Liver (tissue), 9 donors: ENCODE results near the gene THAP8. TPM values are rescaled to one million over a fixed set of nuclear protein-coding genes. Genes with fewer than 3 reads are reported as not detected.

ENCODE experiments used
- DNase-seq: peaks from one replicate; pipeline ENCODE4 v3.0.0-alpha.2; 2017; ENCODE audit warnings: low spot score
- H3K27ac ChIP-seq, 2 donors: one replicate each; pipeline ENCODE4 v1.7.0; 2013; ENCODE audit warnings: inconsistent platforms in 2 of 2, low read length in 2 of 2, control low read depth in 1 of 2, low read depth in 1 of 2, mild to moderate bottlenecking in 1 of 2
- H3K27me3 ChIP-seq, 4 donors: one replicate each; pipeline versions ENCODE4 v1.6.1 to v1.7.0; 2013; ENCODE audit warnings: low read length in 3 of 4, inconsistent platforms in 1 of 4, mild to moderate bottlenecking in 1 of 4, moderate library complexity in 1 of 4; ENCODE audit not compliant: control insufficient read depth in 4 of 4, insufficient read depth in 4 of 4
- H3K36me3 ChIP-seq, 4 donors: one replicate each; pipeline versions ENCODE4 v1.6.1 to v1.7.0; 2013; ENCODE audit warnings: low read length in 3 of 4, mild to moderate bottlenecking in 3 of 4, low read depth in 1 of 4, moderate library complexity in 1 of 4; ENCODE audit not compliant: control insufficient read depth in 4 of 4, insufficient read depth in 3 of 4
- H3K4me1 ChIP-seq, 4 donors: one replicate each; pipeline versions ENCODE4 v1.6.1 to v1.7.0; 2013; ENCODE audit warnings: low read length in 3 of 4, mild to moderate bottlenecking in 3 of 4, moderate library complexity in 1 of 4; ENCODE audit not compliant: control insufficient read depth in 4 of 4, insufficient read depth in 4 of 4
- H3K4me3 ChIP-seq, 3 donors: one replicate each; pipeline versions ENCODE4 v1.6.1 to v1.7.0; 2013; ENCODE audit warnings: low read length in 3 of 3, control low read depth in 1 of 3, low read depth in 1 of 3, mild to moderate bottlenecking in 1 of 3
- H3K9ac ChIP-seq, 2 donors: one replicate each; pipeline ENCODE4 v1.7.0; 2013; ENCODE audit warnings: low read length in 2 of 2, mild to moderate bottlenecking in 2 of 2, moderate library complexity in 2 of 2, control low read depth in 1 of 2, low read depth in 1 of 2
- H3K9me3 ChIP-seq, 4 donors: one replicate each; pipeline versions ENCODE4 v1.6.1 to v1.7.0; 2013; ENCODE audit warnings: low read length in 3 of 4; ENCODE audit not compliant: control insufficient read depth in 4 of 4
- EGR1 ChIP-seq, 2 donors: IDR thresholded peaks; 2 replicates each; pipeline ENCODE4 v1.6.1; 2016 to 2018; ENCODE audit warnings: antibody characterized with exemption in 2 of 2, low read depth in 2 of 2
- FOXA1 ChIP-seq: IDR thresholded peaks from 2 replicates; pipeline ENCODE4 v1.6.1; 2016; ENCODE audit warnings: antibody characterized with exemption
- FOXA2 ChIP-seq: IDR thresholded peaks from 2 replicates; pipeline ENCODE4 v1.6.1; 2016; ENCODE audit warnings: antibody characterized with exemption
- GABPA ChIP-seq, 2 donors: IDR thresholded peaks in 1 of 2; conservative IDR thresholded peaks in 1 of 2; 2 replicates each; pipeline ENCODE4 v1.6.1; 2016; ENCODE audit warnings: antibody characterized with exemption in 2 of 2, mild to moderate bottlenecking in 1 of 2, moderate library complexity in 1 of 2
- HNF4A ChIP-seq, 2 donors: conservative IDR thresholded peaks; 2 replicates each; pipeline ENCODE4 v1.6.1; 2016; ENCODE audit warnings: antibody characterized with exemption in 2 of 2, mild to moderate bottlenecking in 2 of 2
- HNF4G ChIP-seq: IDR thresholded peaks from 2 replicates; pipeline ENCODE4 v1.6.1; 2016; ENCODE audit warnings: antibody characterized with exemption
- JUND ChIP-seq, 2 donors: IDR thresholded peaks; 2 replicates each; pipeline ENCODE4 v1.6.1; 2016; ENCODE audit warnings: antibody characterized with exemption in 2 of 2
- NR2F2 ChIP-seq: IDR thresholded peaks from 2 replicates; pipeline ENCODE4 v1.6.1; 2016; ENCODE audit warnings: antibody characterized with exemption
- RAD21 ChIP-seq, 2 donors: IDR thresholded peaks; 2 replicates each; pipeline ENCODE4 v1.6.1; 2016; ENCODE audit warnings: antibody characterized with exemption in 2 of 2, mild to moderate bottlenecking in 2 of 2
- RXRA ChIP-seq, 2 donors: IDR thresholded peaks; 2 replicates each; pipeline ENCODE4 v1.6.1; 2017 to 2018; ENCODE audit warnings: antibody characterized with exemption in 2 of 2, mild to moderate bottlenecking in 1 of 2
- SP1 ChIP-seq: IDR thresholded peaks from 2 replicates; pipeline ENCODE4 v1.6.1; 2018; ENCODE audit warnings: antibody characterized with exemption, mild to moderate bottlenecking
- TAF1 ChIP-seq: conservative IDR thresholded peaks from 2 replicates; pipeline ENCODE4 v1.6.1; 2016; ENCODE audit warnings: antibody characterized with exemption, mild to moderate bottlenecking
- YY1 ChIP-seq: IDR thresholded peaks from 2 replicates; pipeline ENCODE4 v1.6.1; 2016; ENCODE audit warnings: antibody characterized with exemption, mild to moderate bottlenecking
- WGBS: extraction: QIAGEN DNeasy Blood & Tissue Kit; methylation state at CpG from one replicate; pipeline ENCODE4 v1.1.7; 2013; 5-methylcytosine and 5-hydroxymethylcytosine counted together
- polyA plus RNA-seq, 2 donors: library from polyadenylated mRNA; stranded (reverse) in 1 of 2; unstranded in 1 of 2; fragments of 200-250 nt in 1 of 2; fragments of >200 nt in 1 of 2; fragmentation: Nextera tagmentation in 1 of 2; extraction: Ambion mirVana in 1 of 2; gene quantifications; one replicate each; pipeline versions ENCODE4 v1.2.1 to v1.2.3, GENCODE V29; 2013 to 2015
- total RNA-seq, 2 donors: library from RNA; depleted of rRNA; stranded (reverse); fragments of >200 nt; gene quantifications; one replicate each; pipeline ENCODE4 v1.2.3, GENCODE V29; 2014
- TF ChIP-seq, protein P1 (sequence below): IDR thresholded peaks from 2 replicates; pipeline ENCODE4 v1.6.1; 2016; ENCODE audit warnings: antibody characterized with exemption
- TF ChIP-seq, protein P2 (sequence below): IDR thresholded peaks from 2 replicates; pipeline ENCODE4 v1.6.1; 2016; ENCODE audit warnings: antibody characterized with exemption, mild to moderate bottlenecking
- TF ChIP-seq, protein P3 (sequence below): IDR thresholded peaks from 2 replicates; pipeline ENCODE4 v1.6.1; 2016; ENCODE audit warnings: antibody characterized with exemption
- TF ChIP-seq, protein P4 (sequence below): fragments of 150-350 bp; IDR thresholded peaks from 2 replicates; pipeline ENCODE4 v1.5.1; 2017; ENCODE audit warnings: improper control_type of control experiment, low read depth, low read length; ENCODE audit not compliant: missing input control
- TF ChIP-seq, protein P5 (sequence below): IDR thresholded peaks from 2 replicates; pipeline ENCODE4 v1.6.1; 2016; ENCODE audit warnings: antibody characterized with exemption
- donor health status: healthy.
- donor health status: healthy.
- donor health status: healthy.
- donor health status: healthy.
- donor health status: healthy.

THAP8 gene
- total and polyA plus RNA-seq, 4 donors: 1.8 to 4.4 (median 3.3) TPM

DNA sequence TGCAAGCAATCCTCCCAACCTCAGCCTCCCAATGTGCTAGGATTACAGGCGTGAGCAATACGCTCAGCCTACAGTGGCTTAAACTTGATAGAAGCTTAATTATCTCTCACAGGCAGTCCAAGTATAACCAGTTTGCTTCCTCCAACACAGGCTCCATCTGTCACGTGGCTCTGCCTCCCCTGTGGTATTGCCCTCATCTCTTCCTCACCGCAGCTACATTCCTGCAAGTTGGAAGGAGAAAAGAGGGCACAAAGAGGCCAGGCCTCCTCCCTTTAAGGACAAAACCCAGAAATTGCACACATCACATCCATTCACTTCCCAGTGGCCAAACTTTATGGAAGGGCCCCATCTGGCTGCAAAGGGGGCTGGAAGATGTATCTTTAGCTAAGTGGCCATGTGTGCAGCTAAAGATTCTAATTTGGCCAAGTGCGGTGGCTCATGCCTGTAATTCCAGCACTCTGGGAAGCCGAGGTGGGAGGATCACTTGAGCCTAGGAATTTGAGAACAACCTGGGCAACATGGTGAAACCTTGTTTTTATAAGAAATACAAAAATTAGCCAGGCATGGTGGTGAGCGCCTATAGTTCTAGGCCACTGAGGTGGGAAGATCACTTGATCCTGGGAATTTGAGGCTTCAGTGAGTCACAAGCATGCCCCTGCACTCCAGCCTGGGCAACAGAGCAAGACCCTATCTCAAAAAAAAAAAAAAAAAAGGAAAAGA lies 62.2 kb downstream of the THAP8 start:
- Histone ChIP-seq H3K36me3 (no peaks in the 10 kb centered on the region), H3K27ac (no peak overlapping the region), H3K4me1 (peaks cover 10 to 18% (median 14%) of the 10 kb centered on the region in 4 donors), H3K9me3 (no peaks in the 10 kb centered on the region), H3K27me3 (no peaks in the 10 kb centered on the region), H3K4me3 (no peak overlapping the region), H3K9ac (no peak overlapping the region)
- 90% methylated on average over 7 of the region's 7 CpGs for WGBS
- TF ChIP-seq YY1 (no peak), FOXA1 (no peak), GABPA (IDR thresholded peaks at IDR 0.05 in 1 of 2, conservative IDR thresholded peaks at IDR 0.05 in 1 of 2) (no peak), RXRA (IDR thresholded peaks at IDR 0.05) (no peak), FOXA2 (no peak), HNF4G (no peak), JUND (IDR thresholded peaks at IDR 0.05) (no peak), HNF4A (conservative IDR thresholded peaks at IDR 0.05) (no peak), RAD21 (IDR thresholded peaks at IDR 0.05) (no peak), SP1 (no peak), NR2F2 (no peak), TAF1 (no peak), EGR1 (IDR thresholded peaks at IDR 0.05; ENCODE audit: low read depth in 2 of 2) (no peak)
- TF ChIP-seq, protein P1, sequence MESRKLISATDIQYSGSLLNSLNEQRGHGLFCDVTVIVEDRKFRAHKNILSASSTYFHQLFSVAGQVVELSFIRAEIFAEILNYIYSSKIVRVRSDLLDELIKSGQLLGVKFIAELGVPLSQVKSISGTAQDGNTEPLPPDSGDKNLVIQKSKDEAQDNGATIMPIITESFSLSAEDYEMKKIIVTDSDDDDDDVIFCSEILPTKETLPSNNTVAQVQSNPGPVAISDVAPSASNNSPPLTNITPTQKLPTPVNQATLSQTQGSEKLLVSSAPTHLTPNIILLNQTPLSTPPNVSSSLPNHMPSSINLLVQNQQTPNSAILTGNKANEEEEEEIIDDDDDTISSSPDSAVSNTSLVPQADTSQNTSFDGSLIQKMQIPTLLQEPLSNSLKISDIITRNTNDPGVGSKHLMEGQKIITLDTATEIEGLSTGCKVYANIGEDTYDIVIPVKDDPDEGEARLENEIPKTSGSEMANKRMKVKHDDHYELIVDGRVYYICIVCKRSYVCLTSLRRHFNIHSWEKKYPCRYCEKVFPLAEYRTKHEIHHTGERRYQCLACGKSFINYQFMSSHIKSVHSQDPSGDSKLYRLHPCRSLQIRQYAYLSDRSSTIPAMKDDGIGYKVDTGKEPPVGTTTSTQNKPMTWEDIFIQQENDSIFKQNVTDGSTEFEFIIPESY: no peak
- TF ChIP-seq, protein P2, sequence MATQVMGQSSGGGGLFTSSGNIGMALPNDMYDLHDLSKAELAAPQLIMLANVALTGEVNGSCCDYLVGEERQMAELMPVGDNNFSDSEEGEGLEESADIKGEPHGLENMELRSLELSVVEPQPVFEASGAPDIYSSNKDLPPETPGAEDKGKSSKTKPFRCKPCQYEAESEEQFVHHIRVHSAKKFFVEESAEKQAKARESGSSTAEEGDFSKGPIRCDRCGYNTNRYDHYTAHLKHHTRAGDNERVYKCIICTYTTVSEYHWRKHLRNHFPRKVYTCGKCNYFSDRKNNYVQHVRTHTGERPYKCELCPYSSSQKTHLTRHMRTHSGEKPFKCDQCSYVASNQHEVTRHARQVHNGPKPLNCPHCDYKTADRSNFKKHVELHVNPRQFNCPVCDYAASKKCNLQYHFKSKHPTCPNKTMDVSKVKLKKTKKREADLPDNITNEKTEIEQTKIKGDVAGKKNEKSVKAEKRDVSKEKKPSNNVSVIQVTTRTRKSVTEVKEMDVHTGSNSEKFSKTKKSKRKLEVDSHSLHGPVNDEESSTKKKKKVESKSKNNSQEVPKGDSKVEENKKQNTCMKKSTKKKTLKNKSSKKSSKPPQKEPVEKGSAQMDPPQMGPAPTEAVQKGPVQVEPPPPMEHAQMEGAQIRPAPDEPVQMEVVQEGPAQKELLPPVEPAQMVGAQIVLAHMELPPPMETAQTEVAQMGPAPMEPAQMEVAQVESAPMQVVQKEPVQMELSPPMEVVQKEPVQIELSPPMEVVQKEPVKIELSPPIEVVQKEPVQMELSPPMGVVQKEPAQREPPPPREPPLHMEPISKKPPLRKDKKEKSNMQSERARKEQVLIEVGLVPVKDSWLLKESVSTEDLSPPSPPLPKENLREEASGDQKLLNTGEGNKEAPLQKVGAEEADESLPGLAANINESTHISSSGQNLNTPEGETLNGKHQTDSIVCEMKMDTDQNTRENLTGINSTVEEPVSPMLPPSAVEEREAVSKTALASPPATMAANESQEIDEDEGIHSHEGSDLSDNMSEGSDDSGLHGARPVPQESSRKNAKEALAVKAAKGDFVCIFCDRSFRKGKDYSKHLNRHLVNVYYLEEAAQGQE: no peak
- TF ChIP-seq, protein P3, sequence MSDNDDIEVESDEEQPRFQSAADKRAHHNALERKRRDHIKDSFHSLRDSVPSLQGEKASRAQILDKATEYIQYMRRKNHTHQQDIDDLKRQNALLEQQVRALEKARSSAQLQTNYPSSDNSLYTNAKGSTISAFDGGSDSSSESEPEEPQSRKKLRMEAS: no peak
- TF ChIP-seq, protein P4, sequence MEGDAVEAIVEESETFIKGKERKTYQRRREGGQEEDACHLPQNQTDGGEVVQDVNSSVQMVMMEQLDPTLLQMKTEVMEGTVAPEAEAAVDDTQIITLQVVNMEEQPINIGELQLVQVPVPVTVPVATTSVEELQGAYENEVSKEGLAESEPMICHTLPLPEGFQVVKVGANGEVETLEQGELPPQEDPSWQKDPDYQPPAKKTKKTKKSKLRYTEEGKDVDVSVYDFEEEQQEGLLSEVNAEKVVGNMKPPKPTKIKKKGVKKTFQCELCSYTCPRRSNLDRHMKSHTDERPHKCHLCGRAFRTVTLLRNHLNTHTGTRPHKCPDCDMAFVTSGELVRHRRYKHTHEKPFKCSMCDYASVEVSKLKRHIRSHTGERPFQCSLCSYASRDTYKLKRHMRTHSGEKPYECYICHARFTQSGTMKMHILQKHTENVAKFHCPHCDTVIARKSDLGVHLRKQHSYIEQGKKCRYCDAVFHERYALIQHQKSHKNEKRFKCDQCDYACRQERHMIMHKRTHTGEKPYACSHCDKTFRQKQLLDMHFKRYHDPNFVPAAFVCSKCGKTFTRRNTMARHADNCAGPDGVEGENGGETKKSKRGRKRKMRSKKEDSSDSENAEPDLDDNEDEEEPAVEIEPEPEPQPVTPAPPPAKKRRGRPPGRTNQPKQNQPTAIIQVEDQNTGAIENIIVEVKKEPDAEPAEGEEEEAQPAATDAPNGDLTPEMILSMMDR: no peak
- TF ChIP-seq, protein P5, sequence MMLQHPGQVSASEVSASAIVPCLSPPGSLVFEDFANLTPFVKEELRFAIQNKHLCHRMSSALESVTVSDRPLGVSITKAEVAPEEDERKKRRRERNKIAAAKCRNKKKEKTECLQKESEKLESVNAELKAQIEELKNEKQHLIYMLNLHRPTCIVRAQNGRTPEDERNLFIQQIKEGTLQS: no peak
- DNase-seq: no peak
